Measurements from ENCODE around the gene PCDH9. TPM values are rescaled to one million over a fixed set of nuclear protein-coding genes. Genes with fewer than 3 reads are reported as not detected.

The PCDH9 gene
- total RNA-seq, 1 donor from 2014 or later = 29.7 TPM

- Mint-ChIP-seq H3K27me3 (ENCODE audit: low read depth) (no peaks in the 10 kb centered on the region), H3K4me3 (no peak overlapping the region), H3K9me3 (peaks cover 4% of the 10 kb centered on the region), H3K4me1 (peaks cover 12% of the 10 kb centered on the region), H3K27ac (no peak overlapping the region), H3K36me3 (no peaks in the 10 kb centered on the region)
- TF ChIP-seq CTCF (IDR thresholded peaks at IDR 0.05; ENCODE audit: unreplicated experiment) = no peak
- DNase-seq (ENCODE audit: low spot score in 2 of 2, unreplicated experiment in 2 of 2) = no peak
These were observed 318.7 kb downstream of the PCDH9 start for GRCh38 chr13:66911411-66911939.

- Mint-ChIP-seq H3K27ac (no peak overlapping the region), H3K27me3 (ENCODE audit: low read depth) (no peaks in the 10 kb centered on the region), H3K9me3 (no peaks in the 10 kb centered on the region), H3K4me1 (no peaks in the 10 kb centered on the region), H3K36me3 (no peaks in the 10 kb centered on the region), H3K4me3 (no peak overlapping the region)
- DNase-seq (ENCODE audit: low spot score in 2 of 2, unreplicated experiment in 2 of 2) = no peak
- TF ChIP-seq CTCF (IDR thresholded peaks at IDR 0.05; ENCODE audit: unreplicated experiment) = no peak
These were observed 330.2 kb downstream of the PCDH9 start for GRCh38 chr13:66899955-66900354.

- H3K27ac Mint-ChIP-seq = no peak overlapping the region
- H3K36me3 Mint-ChIP-seq = no peaks in the 10 kb centered on the region
- no peak for DNase-seq (ENCODE audit: low spot score in 2 of 2, unreplicated experiment in 2 of 2)
- no peaks in the 10 kb centered on the region for H3K9me3 Mint-ChIP-seq
- H3K4me1 Mint-ChIP-seq = no peaks in the 10 kb centered on the region
- no peaks in the 10 kb centered on the region for H3K27me3 Mint-ChIP-seq (ENCODE audit: low read depth)
- TF ChIP-seq CTCF (IDR thresholded peaks at IDR 0.05; ENCODE audit: unreplicated experiment) = no peak
- H3K4me3 Mint-ChIP-seq = no peak overlapping the region
These were observed 333.2 kb downstream of the PCDH9 start for GRCh38 chr13:66896933-66897332.

GRCh38 chr13:66895780-66896179, 334.4 kb downstream of the PCDH9 start:
- H3K27ac Mint-ChIP-seq = no peak overlapping the region
- H3K36me3 Mint-ChIP-seq = no peaks in the 10 kb centered on the region
- no peaks in the 10 kb centered on the region for H3K9me3 Mint-ChIP-seq
- H3K4me3 Mint-ChIP-seq = no peak overlapping the region
- no peaks in the 10 kb centered on the region for H3K27me3 Mint-ChIP-seq (ENCODE audit: low read depth)
- H3K4me1 Mint-ChIP-seq = no peaks in the 10 kb centered on the region
- TF ChIP-seq CTCF (IDR thresholded peaks at IDR 0.05; ENCODE audit: unreplicated experiment) = no peak
- DNase-seq (ENCODE audit: low spot score in 2 of 2, unreplicated experiment in 2 of 2) = no peak

- Mint-ChIP-seq H3K27ac (no peak overlapping the region), H3K4me3 (no peak overlapping the region), H3K4me1 (no peaks in the 10 kb centered on the region), H3K27me3 (ENCODE audit: low read depth) (no peaks in the 10 kb centered on the region), H3K36me3 (no peaks in the 10 kb centered on the region), H3K9me3 (no peaks in the 10 kb centered on the region)
- no peak for TF ChIP-seq CTCF (IDR thresholded peaks at IDR 0.05; ENCODE audit: unreplicated experiment)
- no peak for DNase-seq (ENCODE audit: low spot score in 2 of 2, unreplicated experiment in 2 of 2)
These were observed 334.8 kb downstream of the PCDH9 start for GRCh38 chr13:66895320-66895719.

GRCh38 chr13:66888698-66889097, 341.4 kb downstream of the PCDH9 start:
- no peak overlapping the region for H3K4me3 Mint-ChIP-seq
- peaks cover 8% of the 10 kb centered on the region for H3K4me1 Mint-ChIP-seq
- TF ChIP-seq CTCF (IDR thresholded peaks at IDR 0.05; ENCODE audit: unreplicated experiment) = no peak
- DNase-seq (ENCODE audit: low spot score in 2 of 2, unreplicated experiment in 2 of 2) = no peak
- no peak overlapping the region for H3K27ac Mint-ChIP-seq
- no peaks in the 10 kb centered on the region for H3K36me3 Mint-ChIP-seq
- no peaks in the 10 kb centered on the region for H3K9me3 Mint-ChIP-seq
- H3K27me3 Mint-ChIP-seq (ENCODE audit: low read depth) = no peaks in the 10 kb centered on the region
